GM19025 (cell line): ENCODE data around the gene POLR3K.

Experiments used
- ATAC-seq: cut with Tn5 transposase; IDR thresholded peaks from one replicate; pipeline ENCODE4 v1.9.1; 2021; ENCODE audit warnings: mild to moderate bottlenecking, low read depth, moderate library complexity; ENCODE audit not compliant: unreplicated experiment

POLR3K gene

GRCh38 chr16:53346-54236 is at the start of gene POLR3K, which contains the start of gene SNRNP25:
POLR3K (minus strand) TSS chr16:53608; CDS start chr16:53586, 22 bp downstream.
SNRNP25 (plus strand) TSS chr16:53828; CDS start chr16:54017, 189 bp downstream.
- ATAC-seq = peak; percentile 91

GRCh38 chr16:102060-102855 is 48.9 kb upstream of the POLR3K start:
- no peak for ATAC-seq

GRCh38 chr16:101586-101985 is 48.2 kb upstream of the POLR3K start:
- no peak for ATAC-seq

- no peak for ATAC-seq
Measured at GRCh38 chr16:100989-101388, 47.6 kb upstream of the POLR3K start.

- no peak for ATAC-seq
Measured at GRCh38 chr16:97822-98221, 44.4 kb upstream of the POLR3K start.

- ATAC-seq = peak; percentile 63
Measured at GRCh38 chr16:96935-97381, 43.5 kb upstream of the POLR3K start.

GRCh38 chr16:94918-95265 is 41.5 kb upstream of the POLR3K start:
- ATAC-seq = no peak

- no peak for ATAC-seq
Measured at GRCh38 chr16:92431-93339, 39.3 kb upstream of the POLR3K start.

- ATAC-seq = no peak
Measured at GRCh38 chr16:91484-91883, 38.1 kb upstream of the POLR3K start.

- no peak for ATAC-seq
Measured at GRCh38 chr16:89391-90302, 36.2 kb upstream of the POLR3K start.

GRCh38 chr16:88613-89012 is 35.2 kb upstream of the POLR3K start:
- ATAC-seq = no peak

GRCh38 chr16:86483-86952 is 33.1 kb upstream of the POLR3K start:
- ATAC-seq = no peak

GRCh38 chr16:85865-86264 is 32.5 kb upstream of the POLR3K start:
- ATAC-seq = no peak

GRCh38 chr16:85407-85782 is 32.0 kb upstream of the POLR3K start:
- ATAC-seq = no peak

GRCh38 chr16:84718-85406 is 31.5 kb upstream of the POLR3K start:
- peak; percentile 59 for ATAC-seq

- no peak for ATAC-seq
Measured at GRCh38 chr16:83781-84615, 30.6 kb upstream of the POLR3K start.

GRCh38 chr16:83060-83603 is 29.7 kb upstream of the POLR3K start:
- no peak for ATAC-seq
